HepG2 (cell line): ENCODE data around the gene FBLN7. TPM values are rescaled to one million over a fixed set of nuclear protein-coding genes. Genes with fewer than 3 reads are reported as not detected.

Source experiments
- ATAC-seq: fragments of 200-7000 bp; cut with Tn5 transposase; 3 replicates; pipeline ENCODE4 v1.9.1; 2020; ENCODE audit warnings: mild to moderate bottlenecking, moderate library complexity
- BruUV-seq: library from RNA; stranded (reverse); fragments of 400-500 nt; replicated peaks from 2 replicates; lab custom pipeline; 2021; lab: Mats Ljungman, UMichigan
- CTCF ChIA-PET: fragments of 300-600 bp; formaldehyde crosslinking; extraction: SDS; loops from one replicate; lab custom pipeline; 2021; ENCODE audit warnings: low total read pairs, inconsistent platforms, low intra/inter-chr PET ratio; lab: Yijun Ruan, JAX
- POLR2A ChIA-PET: fragments of 350-600 bp; sonication (Branson Sonifier 250); formaldehyde crosslinking; loops from one replicate; lab custom pipeline; 2020; ENCODE audit warnings: antibody characterized with exemption, inconsistent platforms; lab: Yijun Ruan, JAX
- DNase-seq: peaks from one replicate; pipeline ENCODE4 v3.0.0-alpha.2; 2015; ENCODE audit warnings: low spot score
- FAIRE-seq: peaks from 3 replicates; lab custom pipeline; 2011; peaks lifted over from hg19 to GRCh38; lab: Jason Lieb, UNC
- H2AFZ ChIP-seq: one replicate; pipeline ENCODE4 v1.6.1; 2011; ENCODE audit warnings: low read length, inconsistent platforms
- H3K27ac ChIP-seq: fragments of 300-600 bp; 3 replicates; pipeline ENCODE4 v1.8.0; 2011; ENCODE audit warnings: mixed run types, mild to moderate bottlenecking, mixed read lengths, low read length, inconsistent platforms; ENCODE audit not compliant: insufficient read depth; ENCODE audit errors: extremely low read length
- H3K27me3 ChIP-seq, 2 experiments: fragments of 200-600 bp in 1 of 2; 2 replicates in 1 of 2; 3 replicates in 1 of 2; pipeline versions ENCODE4 v1.6.0 to v1.8.0; 2011; ENCODE audit warnings: low read length in 2 of 2, mild to moderate bottlenecking in 2 of 2, moderate library complexity in 2 of 2, inconsistent platforms in 1 of 2; ENCODE audit not compliant: insufficient read depth in 2 of 2, control insufficient read depth in 1 of 2
- H3K36me3 ChIP-seq, 2 experiments: fragments of 200-600 bp in 1 of 2; replicated peaks in 1 of 2; 2 replicates in 1 of 2; 3 replicates in 1 of 2; pipeline versions ENCODE4 v1.5.1 to v1.8.0; 2011; ENCODE audit warnings: low read length in 2 of 2, inconsistent platforms in 1 of 2; ENCODE audit not compliant: insufficient read depth in 2 of 2, control insufficient read depth in 1 of 2
- H3K4me1 ChIP-seq: 2 replicates; pipeline ENCODE4 v1.5.1; 2012; ENCODE audit warnings: low read length, inconsistent platforms; ENCODE audit not compliant: insufficient read depth
- H3K4me2 ChIP-seq: 2 replicates; pipeline ENCODE4 v1.6.0; 2011; ENCODE audit warnings: low read depth, low read length, inconsistent platforms
- H3K4me3 ChIP-seq, 3 experiments: fragments of 200-600 bp in 1 of 3; sonication (generic), shearing (Covaris generic) in 1 of 3; replicated peaks in 1 of 3; 2 replicates each; pipeline ENCODE4 v1.5.1; 2011 to 2016; ENCODE audit warnings: low read length in 3 of 3, inconsistent platforms in 2 of 3, low read depth in 2 of 3, mild to moderate bottlenecking in 2 of 3, control low read depth in 1 of 3, mixed read lengths in 1 of 3; ENCODE audit not compliant: insufficient read depth in 1 of 3
- H3K79me2 ChIP-seq: one replicate; pipeline ENCODE4 v1.6.1; 2011; ENCODE audit warnings: low read length, inconsistent platforms; ENCODE audit not compliant: insufficient read depth
- H3K9ac ChIP-seq: 2 replicates; pipeline ENCODE4 v1.6.0; 2011; ENCODE audit warnings: mild to moderate bottlenecking, low read depth, low read length, inconsistent platforms; ENCODE audit not compliant: insufficient read depth
- H3K9me3 ChIP-seq: 2 replicates; pipeline ENCODE4 v1.5.1; 2012; ENCODE audit warnings: mild to moderate bottlenecking, low read length
- H4K20me1 ChIP-seq: 2 replicates; pipeline ENCODE4 v1.6.0; 2011; ENCODE audit warnings: inconsistent platforms, mild to moderate bottlenecking, low read length, moderate library complexity; ENCODE audit not compliant: insufficient read depth
- ERF ChIP-seq: IDR thresholded peaks from 2 replicates; pipeline ENCODE4 v1.6.1; 2018; ENCODE audit warnings: missing biosample characterization, missing genetic modification reagents
- IRF1 ChIP-seq: sonication (generic); formaldehyde crosslinking; IDR thresholded peaks from 2 replicates; pipeline ENCODE4 v1.4.0; 2020; ENCODE audit warnings: low read depth, mild to moderate bottlenecking, missing genetic modification reagents
- KDM1A ChIP-seq: IDR thresholded peaks from 2 replicates; pipeline ENCODE4 v1.6.1; 2016; ENCODE audit warnings: missing compliant biosample characterization
- NFYB ChIP-seq: sonication (generic); formaldehyde crosslinking; IDR thresholded peaks from 2 replicates; pipeline ENCODE4 v1.4.0; 2020; ENCODE audit warnings: missing genetic modification reagents
- PLSCR1 ChIP-seq: sonication (generic); formaldehyde crosslinking; IDR thresholded peaks from 2 replicates; pipeline ENCODE4 v1.5.0; 2020; ENCODE audit warnings: missing genetic modification reagents, mild to moderate bottlenecking, borderline replicate concordance
- POLR2A ChIP-seq, 2 experiments: IDR thresholded peaks; 2 replicates each; pipeline ENCODE4 v1.6.1; 2011; ENCODE audit warnings: low read depth in 2 of 2, low read length in 2 of 2, mild to moderate bottlenecking in 1 of 2, moderate library complexity in 1 of 2; ENCODE audit not compliant: insufficient read depth in 1 of 2
- PTBP1 ChIP-seq: fragments of 200-400 bp; formaldehyde crosslinking; IDR thresholded peaks from 2 replicates; pipeline ENCODE4 v1.6.1; 2018; ENCODE audit warnings: low read length, low read depth; ENCODE audit not compliant: poor library complexity, severe bottlenecking
- SKI ChIP-seq: fragments of 450-650 bp; IDR thresholded peaks from one replicate; pipeline ENCODE4 v1.6.1; 2018; ENCODE audit warnings: mild to moderate bottlenecking; ENCODE audit not compliant: partially characterized antibody
- SRSF9 ChIP-seq: fragments of 200-400 bp; formaldehyde crosslinking; IDR thresholded peaks from 2 replicates; pipeline ENCODE4 v1.6.1; 2018; ENCODE audit warnings: borderline replicate concordance, mild to moderate bottlenecking, low read depth, low read length; ENCODE audit not compliant: insufficient read depth, poor library complexity, severe bottlenecking
- TSC22D2 ChIP-seq: sonication (generic); formaldehyde crosslinking; IDR thresholded peaks from 2 replicates; pipeline ENCODE4 v1.5.1; 2020; ENCODE audit warnings: missing genetic modification reagents, mild to moderate bottlenecking, borderline replicate concordance
- ZBTB21 ChIP-seq: sonication (generic); formaldehyde crosslinking; IDR thresholded peaks from 2 replicates; pipeline ENCODE4 v1.4.0; 2020; ENCODE audit warnings: missing genetic modification reagents
- ZEB1 ChIP-seq: IDR thresholded peaks from 2 replicates; pipeline ENCODE4 v1.6.1; 2012; ENCODE audit warnings: mild to moderate bottlenecking, low read depth, inconsistent platforms; ENCODE audit not compliant: insufficient replicate concordance
- ZFP62 ChIP-seq: sonication (generic); formaldehyde crosslinking; IDR thresholded peaks from 2 replicates; pipeline ENCODE4 v1.4.0; 2020; ENCODE audit warnings: missing genetic modification reagents
- ZNF225 ChIP-seq: sonication (generic); formaldehyde crosslinking; IDR thresholded peaks from 2 replicates; pipeline ENCODE4 v1.4.0; 2020; ENCODE audit warnings: mild to moderate bottlenecking, missing genetic modification reagents
- ZNF251 ChIP-seq: sonication (generic); formaldehyde crosslinking; IDR thresholded peaks from 2 replicates; pipeline ENCODE4 v1.9.0; 2021; ENCODE audit warnings: mild to moderate bottlenecking, missing genetic modification reagents
- ZNF296 ChIP-seq: sonication (generic); formaldehyde crosslinking; conservative IDR thresholded peaks from 2 replicates; pipeline ENCODE4 v1.5.0; 2020; ENCODE audit warnings: mild to moderate bottlenecking, missing genetic modification reagents
- ZNF546 ChIP-seq: sonication (generic); formaldehyde crosslinking; conservative IDR thresholded peaks from 2 replicates; pipeline ENCODE4 v1.8.1; 2023; ENCODE audit warnings: mild to moderate bottlenecking, missing genetic modification reagents
- ZNF556 ChIP-seq: sonication (generic); formaldehyde crosslinking; IDR thresholded peaks from 2 replicates; pipeline ENCODE4 v1.4.0; 2020; ENCODE audit warnings: mild to moderate bottlenecking, missing genetic modification reagents, borderline replicate concordance
- WGBS: methylation state at CpG from one replicate; pipeline ENCODE4 v1.1.6; 2017; ENCODE audit warnings: low lambda C conversion rate; 5-methylcytosine and 5-hydroxymethylcytosine counted together
- in situ Hi-C: cut with HindIII; loops from 2 replicates; pipeline ENCODE4 v1.10.0; 2017; ENCODE audit warnings: low pct_unique_long_range_greater_than_20kb; ENCODE audit not compliant: extremely low pct_ligation_motif_present
- intact Hi-C: fragments of 100-400 bp; cut with micrococcal nuclease; formaldehyde crosslinking; loops from one replicate; pipeline ENCODE4 v1.10.0; 2022; ENCODE audit not compliant: unreplicated experiment
- polyA plus RNA-seq, 8 experiments: library from polyadenylated mRNA; depleted of rRNA in 3 of 8; stranded (reverse) in 7 of 8; unstranded in 1 of 8; fragments of >200 nt; fragmentation: Illumina TruSeq in 4 of 8; extraction: Trizol in 4 of 8; gene quantifications; 2 replicates each; pipeline versions ENCODE4 v1.2.1 to v1.2.3, GENCODE V29; 2011 to 2016; ENCODE audit warnings: low read depth in 4 of 8, missing spikeins in 1 of 8, mixed read lengths in 1 of 8; ENCODE audit not compliant: insufficient read depth in 1 of 8
- total RNA-seq, 5 experiments: library from RNA; depleted of rRNA; stranded (reverse); fragments of >200 nt; fragmentation: Illumina TruSeq; extraction: Trizol; gene quantifications; 2 replicates each; pipeline ENCODE4 v1.2.3, GENCODE V29; 2016; ENCODE audit warnings: low read depth in 1 of 5
- TF ChIP-seq, protein P1 (sequence below): sonication (generic); formaldehyde crosslinking; IDR thresholded peaks from 2 replicates; pipeline ENCODE4 v1.4.0; 2020; ENCODE audit warnings: low read depth, mild to moderate bottlenecking, missing genetic modification reagents
- TF ChIP-seq, protein P2 (sequence below): sonication (generic); formaldehyde crosslinking; IDR thresholded peaks from 2 replicates; pipeline ENCODE4 v1.4.0; 2020; ENCODE audit warnings: missing genetic modification reagents

The FBLN7 gene
- total and polyA plus RNA-seq, 2 of the 13 experiments (the other 11 are each of a cell fraction or from before 2014, with no cell fraction given): 1.4 to 2.3 TPM

- Histone ChIP-seq H3K4me1 (peaks cover 11% of the 10 kb centered on the region), H2AFZ (no peak overlapping the region), H3K9me3 (no peaks in the 10 kb centered on the region), H3K4me2 (no peak overlapping the region), H3K79me2 (no peaks in the 10 kb centered on the region), H3K9ac (no peak overlapping the region), H3K4me3 (no peak overlapping the region)
- over 99% methylated on average over 10 of the region's 10 CpGs for WGBS
- DNase-seq (no peak), ATAC-seq (no peak)
- no TSS peak for BruUV-seq
- intact Hi-C loops: no loop called here
- CTCF ChIA-PET: no interaction called here
- no peak for TF ChIP-seq KDM1A (CRISPR knock-in tag)
- TF ChIP-seq SKI: no peak
- TF ChIP-seq ZNF296 (CRISPR knock-in tag): no peak
- no peak for TF ChIP-seq ZNF251 (CRISPR knock-in tag)
- no peak for TF ChIP-seq POLR2A (IDR thresholded peaks at IDR 0.05; ENCODE audit: insufficient read depth in 1 of 2, low read depth in 2 of 2, low read length in 2 of 2)
- TF ChIP-seq, protein P1, sequence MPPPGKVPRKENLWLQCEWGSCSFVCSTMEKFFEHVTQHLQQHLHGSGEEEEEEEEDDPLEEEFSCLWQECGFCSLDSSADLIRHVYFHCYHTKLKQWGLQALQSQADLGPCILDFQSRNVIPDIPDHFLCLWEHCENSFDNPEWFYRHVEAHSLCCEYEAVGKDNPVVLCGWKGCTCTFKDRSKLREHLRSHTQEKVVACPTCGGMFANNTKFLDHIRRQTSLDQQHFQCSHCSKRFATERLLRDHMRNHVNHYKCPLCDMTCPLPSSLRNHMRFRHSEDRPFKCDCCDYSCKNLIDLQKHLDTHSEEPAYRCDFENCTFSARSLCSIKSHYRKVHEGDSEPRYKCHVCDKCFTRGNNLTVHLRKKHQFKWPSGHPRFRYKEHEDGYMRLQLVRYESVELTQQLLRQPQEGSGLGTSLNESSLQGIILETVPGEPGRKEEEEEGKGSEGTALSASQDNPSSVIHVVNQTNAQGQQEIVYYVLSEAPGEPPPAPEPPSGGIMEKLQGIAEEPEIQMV: no peak
- no peak for TF ChIP-seq TSC22D2 (CRISPR knock-in tag)
- no peak for TF ChIP-seq ZBTB21
- no peak for TF ChIP-seq SRSF9
- no peak for TF ChIP-seq ZFP62 (CRISPR knock-in tag)
- no peak for TF ChIP-seq ZNF225 (CRISPR knock-in tag)
- no peak for TF ChIP-seq IRF1 (CRISPR knock-in tag)
- no peak for TF ChIP-seq ZNF556
- TF ChIP-seq, protein P2, sequence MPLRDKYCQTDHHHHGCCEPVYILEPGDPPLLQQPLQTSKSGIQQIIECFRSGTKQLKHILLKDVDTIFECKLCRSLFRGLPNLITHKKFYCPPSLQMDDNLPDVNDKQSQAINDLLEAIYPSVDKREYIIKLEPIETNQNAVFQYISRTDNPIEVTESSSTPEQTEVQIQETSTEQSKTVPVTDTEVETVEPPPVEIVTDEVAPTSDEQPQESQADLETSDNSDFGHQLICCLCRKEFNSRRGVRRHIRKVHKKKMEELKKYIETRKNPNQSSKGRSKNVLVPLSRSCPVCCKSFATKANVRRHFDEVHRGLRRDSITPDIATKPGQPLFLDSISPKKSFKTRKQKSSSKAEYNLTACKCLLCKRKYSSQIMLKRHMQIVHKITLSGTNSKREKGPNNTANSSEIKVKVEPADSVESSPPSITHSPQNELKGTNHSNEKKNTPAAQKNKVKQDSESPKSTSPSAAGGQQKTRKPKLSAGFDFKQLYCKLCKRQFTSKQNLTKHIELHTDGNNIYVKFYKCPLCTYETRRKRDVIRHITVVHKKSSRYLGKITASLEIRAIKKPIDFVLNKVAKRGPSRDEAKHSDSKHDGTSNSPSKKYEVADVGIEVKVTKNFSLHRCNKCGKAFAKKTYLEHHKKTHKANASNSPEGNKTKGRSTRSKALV (CRISPR knock-in tag): no peak
- no peak for TF ChIP-seq PLSCR1 (CRISPR knock-in tag)
- TF ChIP-seq ERF (CRISPR knock-in tag): no peak
- TF ChIP-seq ZNF546 (CRISPR knock-in tag): no peak
- TF ChIP-seq ZEB1: no peak
- no peak for TF ChIP-seq PTBP1
- TF ChIP-seq NFYB (CRISPR knock-in tag): no peak
- TF ChIP-seq, all 625 proteins: peak for 0
- H3K36me3 ChIP-seq: no peaks in the 10 kb centered on the region
- POLR2A ChIA-PET: no interaction called here
- H3K27ac ChIP-seq: no peak overlapping the region
- FAIRE-seq: no peak
- H4K20me1 ChIP-seq: no peaks in the 10 kb centered on the region
- in situ Hi-C loops: no loop called here
- no peaks in the 10 kb centered on the region for H3K27me3 ChIP-seq
Measured at GRCh38 chr2:112153501-112153900, 15.3 kb downstream of the FBLN7 start.
